ENCODE results near the gene PTCHD4. TPM values are rescaled to one million over a fixed set of nuclear protein-coding genes. Genes with fewer than 3 reads are reported as not detected.
A peak's percentile ranks its signal among the peaks of the same experiment; 100 is the strongest.
"Not testable (repeated sequence)": the region's sequence is repeated elsewhere in the genome, so short reads cannot be mapped to it uniquely, and the experiment has no call there.

PTCHD4 gene
- total and polyA plus RNA-seq, 2 of the 13 experiments (the other 11 are each of a cell fraction or from before 2014, with no cell fraction given), result 28.4 to 32.9 TPM

GRCh38 chr6:48102476-48103195, 8.4 kb downstream of the PTCHD4 start (continued):
- 0 out of 2 replicates have a peak, but pooled peaks have one; percentile 55 for TF ChIP-seq ZNF761 (CRISPR knock-in tag; conservative IDR thresholded peaks at IDR 0.05)
- peak; percentile 63 for TF ChIP-seq ZNF792 (CRISPR knock-in tag; IDR thresholded peaks at IDR 0.05)
- peak; percentile 76; the same call in 1 of the 2 replicates for TF ChIP-seq ZNF614 (CRISPR knock-in tag; IDR thresholded peaks at IDR 0.05; ENCODE audit: borderline replicate concordance)
- not testable (repeated sequence) for TF ChIP-seq MAZ (IDR thresholded peaks at IDR 0.05; ENCODE audit: borderline replicate concordance, low read depth, low read length); CREM (CRISPR knock-in tag; IDR thresholded peaks at IDR 0.05)
- TF ChIP-seq MAZ (CRISPR knock-in tag; IDR thresholded peaks at IDR 0.05; ENCODE audit: low read depth), result peak; percentile 70
- peak; percentile 64; the same call in 1 of the 2 replicates for TF ChIP-seq TBX2 (CRISPR knock-in tag; IDR thresholded peaks at IDR 0.05; ENCODE audit: borderline replicate concordance)
- TF ChIP-seq CREM (IDR thresholded peaks at IDR 0.05), result peak; percentile 22; the same call in 1 of the 2 replicates
- TF ChIP-seq YY1 (IDR thresholded peaks at IDR 0.05; ENCODE audit: insufficient read depth, insufficient replicate concordance, low read depth, low read length), result peak; percentile 44
- peak; percentile 84; the same call in 1 of the 2 replicates for TF ChIP-seq ZNF691 (CRISPR knock-in tag; IDR thresholded peaks at IDR 0.05; ENCODE audit: borderline replicate concordance, low read depth)
- 0 out of 2 replicates have a peak, but pooled peaks have one; percentile 25 for TF ChIP-seq ZNF232 (CRISPR knock-in tag; IDR thresholded peaks at IDR 0.05; ENCODE audit: borderline replicate concordance)
- peak; percentile 54; the same call in 1 of the 2 replicates for TF ChIP-seq ESRRA (CRISPR knock-in tag; IDR thresholded peaks at IDR 0.05; ENCODE audit: low read depth)
- TF ChIP-seq SP5 (CRISPR knock-in tag; IDR thresholded peaks at IDR 0.05; ENCODE audit: borderline replicate concordance, low read depth), result peak; percentile 94
- TF ChIP-seq ZBTB38 (CRISPR knock-in tag; IDR thresholded peaks at IDR 0.05), result peak; percentile 81
- peak; percentile 74; the same call in 1 of the 2 replicates for TF ChIP-seq MEIS1 (CRISPR knock-in tag; IDR thresholded peaks at IDR 0.05; ENCODE audit: borderline replicate concordance)
- TF ChIP-seq PATZ1 (CRISPR knock-in tag; IDR thresholded peaks at IDR 0.05), result peak; percentile 71; the same call in 1 of the 2 replicates
- peak; percentile 97 for TF ChIP-seq ZMYM4 (CRISPR knock-in tag; IDR thresholded peaks at IDR 0.05)
- TF ChIP-seq MIER3 (CRISPR knock-in tag; IDR thresholded peaks at IDR 0.05; ENCODE audit: borderline replicate concordance), result peak; percentile 72
- 0 out of 2 replicates have a peak, but pooled peaks have one; percentile 15 for TF ChIP-seq PHF20 (CRISPR knock-in tag; IDR thresholded peaks at IDR 0.05)
- peak; percentile 70 for TF ChIP-seq ZNF543 (CRISPR knock-in tag; IDR thresholded peaks at IDR 0.05)
- TF ChIP-seq ZNF563 (CRISPR knock-in tag; IDR thresholded peaks at IDR 0.05), result 0 out of 2 replicates have a peak, but pooled peaks have one; percentile 39
- peak; percentile 55; the same call in 1 of the 2 replicates for TF ChIP-seq IRX3 (CRISPR knock-in tag; IDR thresholded peaks at IDR 0.05; ENCODE audit: borderline replicate concordance, low read depth)
- peak; percentile 92; the same call in 1 of the 2 replicates for TF ChIP-seq HNF1B (CRISPR knock-in tag; IDR thresholded peaks at IDR 0.05)

All from HepG2 (cell line).